RCC 7860 (cell line): Measurements from ENCODE around the gene NAT9.

Experiments used
- DNase-seq: peaks from one replicate; pipeline ENCODE4 v3.0.0-alpha.2; 2015; ENCODE audit warnings: low spot score
- FAIRE-seq: peaks from 2 replicates; lab custom pipeline; 2012; peaks lifted over from hg19 to GRCh38; lab: Jason Lieb, UNC

Gene NAT9

GRCh38 chr17:74746922-74747321 is 29.2 kb downstream of the NAT9 start:
- FAIRE-seq (no peak), DNase-seq (no peak)

DNA sequence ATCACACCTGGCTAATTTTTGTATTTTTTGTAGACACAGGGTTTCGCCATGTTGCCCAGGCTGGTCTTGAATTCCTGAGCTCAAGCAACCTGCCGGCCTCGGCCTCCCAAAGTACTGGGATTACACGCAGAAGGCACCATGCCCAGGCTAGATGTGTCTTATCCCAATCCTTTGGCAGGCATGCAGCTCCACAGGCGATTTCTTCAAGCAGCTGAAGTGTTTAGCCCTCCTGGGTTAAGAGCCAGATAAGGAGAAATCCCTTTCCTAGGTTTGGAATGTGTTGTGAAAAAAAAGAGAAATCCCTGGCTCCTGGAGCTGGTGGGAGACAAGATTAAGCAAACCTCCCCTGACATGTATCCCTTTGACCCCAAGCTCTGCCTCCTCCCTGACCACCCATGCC is 29.8 kb downstream of the NAT9 start:
- no peak for FAIRE-seq
- DNase-seq = no peak

DNA sequence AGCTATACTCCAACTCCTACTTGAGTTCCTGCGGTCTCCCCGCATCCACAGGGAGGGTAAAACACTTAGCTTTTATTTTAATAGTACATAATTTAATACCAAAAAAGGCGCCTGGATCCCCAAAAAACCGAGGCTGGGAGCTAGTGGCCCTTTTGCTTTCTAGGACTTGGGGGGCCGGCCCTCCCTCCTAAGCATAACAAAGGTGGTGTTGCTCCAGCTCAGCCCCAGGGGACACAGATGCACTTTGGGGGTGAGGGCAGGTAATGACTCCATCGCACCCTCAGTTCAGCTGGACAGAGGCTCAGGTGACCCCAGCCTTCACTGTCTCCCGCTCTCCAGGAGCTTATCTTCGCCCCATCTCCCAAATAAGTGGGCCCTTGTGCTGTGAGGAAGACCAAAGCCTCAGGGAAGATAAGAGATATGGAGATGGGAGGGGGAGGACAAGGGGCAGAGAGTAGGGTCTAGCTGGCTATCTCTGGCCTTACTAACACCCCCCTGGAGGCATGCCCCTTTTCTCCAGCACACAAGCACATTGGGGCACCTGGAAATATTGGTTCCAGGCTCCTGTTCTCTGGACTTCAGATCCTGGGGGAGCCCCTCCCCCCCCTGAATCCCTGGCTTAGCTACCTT is 30.5 kb downstream of the NAT9 start:
- DNase-seq = no peak
- no peak for FAIRE-seq

GRCh38 chr17:74744714-74745547 is 31.2 kb downstream of the NAT9 start:
- FAIRE-seq (no peak), DNase-seq (peak; percentile 35)

- no peak for FAIRE-seq
- no peak for DNase-seq
Observed at GRCh38 chr17:74744349-74744713, 31.8 kb downstream of the NAT9 start.

GRCh38 chr17:74743755-74744154 is 32.4 kb downstream of the NAT9 start:
- DNase-seq = no peak
- no peak for FAIRE-seq

- FAIRE-seq (no peak), DNase-seq (no peak)
Observed at GRCh38 chr17:74742978-74743545, 33.1 kb downstream of the NAT9 start.

DNA sequence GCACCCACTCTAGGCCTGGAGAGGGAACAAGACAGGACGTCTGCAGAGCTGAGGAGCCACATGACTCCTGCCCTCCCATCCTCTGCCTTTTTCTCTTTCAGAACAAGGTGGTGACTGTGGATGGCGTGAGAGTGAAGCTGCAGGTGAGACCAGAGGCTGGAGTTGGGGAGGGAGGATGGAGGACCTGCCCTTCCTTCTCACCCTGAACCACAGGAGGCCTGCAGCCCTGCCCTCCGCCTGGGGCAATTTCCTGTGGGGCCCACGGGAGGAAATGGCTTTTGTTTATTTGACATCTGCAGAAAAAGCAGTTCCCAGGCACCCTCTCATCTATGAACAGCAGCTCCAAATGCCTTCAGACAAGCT is 34.0 kb downstream of the NAT9 start:
- DNase-seq (no peak), FAIRE-seq (no peak)

GRCh38 chr17:74740641-74741387 is 35.3 kb downstream of the NAT9 start:
- DNase-seq (no peak), FAIRE-seq (no peak)

GRCh38 chr17:74740173-74740572 is 36.0 kb downstream of the NAT9 start:
- no peak for FAIRE-seq
- no peak for DNase-seq

- no peak for DNase-seq
- FAIRE-seq = no peak
Observed at GRCh38 chr17:74739227-74739831, 36.8 kb downstream of the NAT9 start.

- FAIRE-seq (no peak), DNase-seq (no peak)
Observed at GRCh38 chr17:74738051-74738996, 37.8 kb downstream of the NAT9 start.

GRCh38 chr17:74737299-74738050 is 38.7 kb downstream of the NAT9 start:
- no peak for DNase-seq
- no peak for FAIRE-seq

DNA sequence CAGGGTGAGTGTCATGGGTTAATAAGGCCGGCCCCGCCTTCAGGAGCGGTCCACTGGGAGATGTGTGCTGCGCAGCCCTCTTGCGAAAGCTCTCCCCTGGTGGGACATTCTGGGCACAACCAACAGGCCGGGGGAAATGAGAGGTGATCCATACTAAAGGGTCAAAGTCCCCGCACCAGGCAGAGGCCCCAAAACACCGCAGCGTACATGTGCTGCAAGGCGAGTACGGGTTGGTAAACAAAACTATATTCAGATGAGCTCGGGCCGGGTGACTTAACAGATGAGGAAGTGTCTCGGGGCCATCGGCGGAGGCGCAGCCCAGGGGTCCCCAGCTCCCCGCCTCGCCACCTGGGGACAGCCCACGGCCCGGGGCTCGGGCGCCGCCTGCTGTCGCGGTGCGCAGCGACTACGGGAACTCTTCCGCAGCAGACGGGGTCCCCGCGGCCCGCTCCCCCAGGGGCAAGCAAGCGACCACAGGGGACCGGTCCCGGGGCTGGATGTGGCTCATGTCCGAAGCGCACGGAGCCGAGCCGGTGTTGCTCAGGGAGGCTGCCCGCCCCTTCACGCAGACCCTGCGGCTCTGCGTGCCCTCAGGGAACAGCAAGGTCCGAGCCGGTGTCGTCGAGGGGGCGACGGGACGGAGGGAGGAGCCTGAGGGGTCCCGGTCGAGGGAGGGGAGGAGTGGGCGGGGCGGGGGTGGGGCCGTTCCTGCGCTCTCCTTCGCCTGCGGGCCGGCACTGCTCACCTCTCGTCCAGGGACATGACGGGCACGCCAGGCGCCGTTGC is 39.4 kb downstream of the NAT9 start, which contains the start of gene RAB37:
TSS of gene RAB37 (plus strand) at position 744 of the 786 bp plus-strand sequence. CDS start at position 761, 17 bp downstream.
- FAIRE-seq = no peak
- DNase-seq = no peak

- no peak for DNase-seq
Observed at GRCh38 chr17:74734256-74734655, 41.9 kb downstream of the NAT9 start.

GRCh38 chr17:74733365-74734122 is 42.6 kb downstream of the NAT9 start:
- DNase-seq (no peak), FAIRE-seq (no peak)

More at GRCh38 chr17:74734256-74734655, 41.9 kb downstream of the NAT9 start:
- no peak for FAIRE-seq

GRCh38 chr17:74732042-74732867 is 43.9 kb downstream of the NAT9 start:
- FAIRE-seq = no peak

More at GRCh38 chr17:74732042-74732867, 43.9 kb downstream of the NAT9 start:
- DNase-seq = no peak
